DND-41 (cell line): ENCODE data around the gene RPL32.

ENCODE experiments used
- CTCF ChIP-seq: IDR thresholded peaks from 2 replicates; pipeline ENCODE4 v1.5.1; 2012; ENCODE audit warnings: borderline replicate concordance, low read length, moderate library complexity, mild to moderate bottlenecking; ENCODE audit not compliant: poor library complexity, severe bottlenecking; ENCODE audit errors: extremely low read depth
- EZH2 ChIP-seq: IDR thresholded peaks from 3 replicates; pipeline ENCODE4 v1.6.1; 2012; ENCODE audit warnings: borderline replicate concordance, low read depth, mild to moderate bottlenecking, moderate library complexity, low read length, inconsistent platforms; ENCODE audit not compliant: severe bottlenecking

- no peak for TF ChIP-seq CTCF
- no peak for TF ChIP-seq EZH2
These were observed 17.1 kb downstream of the RPL32 start for GRCh38 chr3:12824299-12824698.
